Heart left ventricle (tissue), 13 donors: ENCODE results near the gene GNAS.

Source experiments
- POLR2A ChIP-seq, 2 donors: fragments of 450-650 bp; IDR thresholded peaks; one replicate each; pipeline ENCODE4 v1.6.1; 2017; ENCODE audit warnings: antibody characterized with exemption in 2 of 2, mild to moderate bottlenecking in 2 of 2, moderate library complexity in 2 of 2
- TF ChIP-seq, protein P1 (sequence below), 12 donors: fragments of 200-600 bp; sonication (generic) in 4 of 12; IDR thresholded peaks; one replicate each; pipeline versions ENCODE4 v1.5.0 to v1.8.0; 2018 to 2022; ENCODE audit warnings: antibody characterized with exemption in 12 of 12, mild to moderate bottlenecking in 5 of 12
- donor health status: ischemic (EF 13 %, LVEDD 7.1; RV severe dilation, severe dysfunction).
- donor health status: DM: no; HTN: yes; CAD: no.
- donor health status: DM: no; HTN: no; CAD: no.
- donor health status: ischemic (EF 25% LVEDD 6.9; RV normal size, moderate dysfunction).
- donor health status: ischemic (EF 25% LVEDD 5.7; RV mildly dilated, moderate dysfunction).
- donor health status: ischemic (EF 35%, LVEDD 5.7; RV mildly dilated, moderate dysfunction).
- donor health status: nonischemic (EF 11% LVEDD 7.7; RV severe dilation, severe dysfunction).
- donor health status: DM: yes; HTN: yes; CAD: no.
- donor health status: PGD.
- donor health status: ischemic (EF 29% LVEDD 5.4; RV normal size, mild dysfunction).
- donor health status: nonischemic (EF 23%, LVEDD 6.1; RV moderate dilation, normal function).

DNA sequence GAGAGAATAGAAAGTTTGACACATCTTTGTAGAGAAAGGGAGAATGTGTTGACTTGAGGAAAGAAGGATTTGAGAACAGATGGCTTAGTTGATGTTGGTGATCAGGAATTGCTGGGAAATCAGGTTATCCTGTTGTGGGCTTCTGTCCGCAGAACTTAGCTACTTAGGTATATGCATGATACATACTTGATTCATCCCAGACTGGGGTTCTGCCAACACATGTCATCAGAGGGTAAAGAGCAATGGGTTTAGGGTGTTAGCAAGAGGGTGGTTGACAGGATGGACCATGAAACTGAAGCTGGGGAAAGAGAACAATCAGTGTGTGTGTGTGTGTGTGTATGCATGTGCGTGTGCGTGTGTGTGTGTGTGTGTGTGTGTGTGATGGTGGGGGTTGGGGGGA, 78.0 kb downstream of the GNAS start:
- no peak for TF ChIP-seq POLR2A (IDR thresholded peaks at IDR 0.05)
- TF ChIP-seq, protein P1, sequence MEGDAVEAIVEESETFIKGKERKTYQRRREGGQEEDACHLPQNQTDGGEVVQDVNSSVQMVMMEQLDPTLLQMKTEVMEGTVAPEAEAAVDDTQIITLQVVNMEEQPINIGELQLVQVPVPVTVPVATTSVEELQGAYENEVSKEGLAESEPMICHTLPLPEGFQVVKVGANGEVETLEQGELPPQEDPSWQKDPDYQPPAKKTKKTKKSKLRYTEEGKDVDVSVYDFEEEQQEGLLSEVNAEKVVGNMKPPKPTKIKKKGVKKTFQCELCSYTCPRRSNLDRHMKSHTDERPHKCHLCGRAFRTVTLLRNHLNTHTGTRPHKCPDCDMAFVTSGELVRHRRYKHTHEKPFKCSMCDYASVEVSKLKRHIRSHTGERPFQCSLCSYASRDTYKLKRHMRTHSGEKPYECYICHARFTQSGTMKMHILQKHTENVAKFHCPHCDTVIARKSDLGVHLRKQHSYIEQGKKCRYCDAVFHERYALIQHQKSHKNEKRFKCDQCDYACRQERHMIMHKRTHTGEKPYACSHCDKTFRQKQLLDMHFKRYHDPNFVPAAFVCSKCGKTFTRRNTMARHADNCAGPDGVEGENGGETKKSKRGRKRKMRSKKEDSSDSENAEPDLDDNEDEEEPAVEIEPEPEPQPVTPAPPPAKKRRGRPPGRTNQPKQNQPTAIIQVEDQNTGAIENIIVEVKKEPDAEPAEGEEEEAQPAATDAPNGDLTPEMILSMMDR (IDR thresholded peaks at IDR 0.05): no peak
